ENCODE data around the gene ETV2.
A peak's percentile ranks its signal among the peaks of the same experiment; 100 is the strongest.

Gene ETV2

DNA sequence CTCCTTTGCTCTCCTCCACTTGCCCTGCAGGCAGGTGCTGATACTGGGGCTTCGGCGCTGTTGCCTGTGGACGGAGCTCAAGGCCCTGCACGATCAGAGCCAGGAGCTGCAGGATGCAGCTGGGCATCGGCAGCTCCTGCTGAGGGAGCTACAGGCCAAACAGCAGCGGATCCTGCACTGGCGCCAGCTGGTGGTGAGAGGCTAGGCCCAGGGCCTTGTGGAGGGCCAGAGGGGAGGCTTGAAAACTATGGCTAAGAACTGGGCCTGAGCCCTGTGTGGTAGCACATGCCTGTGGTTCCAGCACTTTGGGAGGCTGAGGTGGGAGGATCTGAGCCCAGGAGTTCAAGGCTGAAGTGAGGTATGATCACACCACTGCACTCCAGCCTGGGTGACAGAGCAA, 22.7 kb upstream of the ETV2 start:
- POLR2A ChIA-PET, result interaction anchor here (0.6 to 2.1 kb wide), 4 partner anchors 9 to 37 kb away, joined by 3 to 5 read pairs (median 4); partner anchors contain the start of genes COX6B1 and RBM42
- TF ChIP-seq WT1 (tag by site-specific recombination; IDR thresholded peaks at IDR 0.05), result no peak
- TF ChIP-seq GLIS1 (tag by site-specific recombination; IDR thresholded peaks at IDR 0.05), result peak; percentile 60
- TF ChIP-seq, protein P1, sequence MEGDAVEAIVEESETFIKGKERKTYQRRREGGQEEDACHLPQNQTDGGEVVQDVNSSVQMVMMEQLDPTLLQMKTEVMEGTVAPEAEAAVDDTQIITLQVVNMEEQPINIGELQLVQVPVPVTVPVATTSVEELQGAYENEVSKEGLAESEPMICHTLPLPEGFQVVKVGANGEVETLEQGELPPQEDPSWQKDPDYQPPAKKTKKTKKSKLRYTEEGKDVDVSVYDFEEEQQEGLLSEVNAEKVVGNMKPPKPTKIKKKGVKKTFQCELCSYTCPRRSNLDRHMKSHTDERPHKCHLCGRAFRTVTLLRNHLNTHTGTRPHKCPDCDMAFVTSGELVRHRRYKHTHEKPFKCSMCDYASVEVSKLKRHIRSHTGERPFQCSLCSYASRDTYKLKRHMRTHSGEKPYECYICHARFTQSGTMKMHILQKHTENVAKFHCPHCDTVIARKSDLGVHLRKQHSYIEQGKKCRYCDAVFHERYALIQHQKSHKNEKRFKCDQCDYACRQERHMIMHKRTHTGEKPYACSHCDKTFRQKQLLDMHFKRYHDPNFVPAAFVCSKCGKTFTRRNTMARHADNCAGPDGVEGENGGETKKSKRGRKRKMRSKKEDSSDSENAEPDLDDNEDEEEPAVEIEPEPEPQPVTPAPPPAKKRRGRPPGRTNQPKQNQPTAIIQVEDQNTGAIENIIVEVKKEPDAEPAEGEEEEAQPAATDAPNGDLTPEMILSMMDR (tag by site-specific recombination; IDR thresholded peaks at IDR 0.05), result peak; percentile 84
- TF ChIP-seq GLIS2 (tag by site-specific recombination; IDR thresholded peaks at IDR 0.05), result 0 out of 2 replicates have a peak, but pooled peaks have one; percentile 23

DNA sequence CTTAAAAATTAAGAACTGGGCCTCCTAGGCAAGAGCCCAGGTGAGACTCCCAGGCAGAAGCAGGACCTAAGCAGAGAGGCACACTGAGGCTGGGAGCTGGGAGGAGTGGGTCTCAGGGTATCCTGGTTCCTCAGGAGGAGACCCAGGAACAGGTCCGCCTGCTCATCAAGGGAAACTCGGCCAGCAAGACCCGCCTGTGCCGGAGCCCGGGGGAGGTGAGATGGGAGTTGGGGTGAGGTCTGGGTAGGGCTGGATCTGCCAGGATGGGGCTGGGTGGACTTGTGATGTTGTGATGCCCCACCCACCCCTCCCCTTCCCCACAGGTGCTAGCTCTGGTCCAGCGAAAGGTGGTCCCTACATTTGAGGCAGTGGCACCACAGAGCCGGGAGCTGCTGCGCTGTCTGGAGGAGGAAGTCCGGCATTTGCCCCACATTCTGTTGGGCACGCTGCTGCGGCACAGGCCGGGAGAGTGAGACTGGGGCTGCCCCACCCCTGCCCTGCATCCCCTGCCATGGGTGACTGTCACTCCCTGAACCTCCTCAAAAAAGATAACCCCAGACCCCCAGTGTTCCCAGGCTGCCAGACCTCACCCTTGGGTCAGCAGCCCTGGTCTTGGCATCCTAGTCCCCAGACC, 22.1 kb upstream of the ETV2 start:
- CTCF ChIA-PET, result interaction anchor here (0.6 to 1.5 kb wide), 5 partner anchors 13 to 71 kb away, joined by 3 to 7 read pairs (median 4); no protein-coding TSS in a partner anchor
- Histone ChIP-seq H3K4me3 (ENCODE audit: low read depth, low read length) (no peak overlapping the region), H3K27ac (ENCODE audit: extremely low read depth, low read depth, low read length) (0 out of 2 replicates have a peak overlapping the region, but pooled peaks have one; percentile 4), H3K9me3 (ENCODE audit: control insufficient read depth, insufficient read depth, low read depth, low read length) (no peaks in the 10 kb centered on the region), H3K4me1 (ENCODE audit: control insufficient read depth, insufficient read depth, low read length) (no peaks in the 10 kb centered on the region), H3K36me3 (ENCODE audit: control insufficient read depth in 2 of 2, insufficient read depth in 1 of 2, low read length in 2 of 2) (peaks cover 92 to 97% of the 10 kb centered on the region in 2 experiments)
- TF ChIP-seq ZNF529 (tag by site-specific recombination; IDR thresholded peaks at IDR 0.05; ENCODE audit: insufficient replicate concordance), result no peak
- no peak for TF ChIP-seq GLIS1 (tag by site-specific recombination; IDR thresholded peaks at IDR 0.05)
- TF ChIP-seq ZNF626 (tag by site-specific recombination; IDR thresholded peaks at IDR 0.05), result no peak
- TF ChIP-seq ZNF19 (tag by site-specific recombination; IDR thresholded peaks at IDR 0.05; ENCODE audit: low read depth), result no peak
- no peak for TF ChIP-seq ZNF585B (tag by site-specific recombination; IDR thresholded peaks at IDR 0.05)
- TF ChIP-seq ZNF391 (tag by site-specific recombination; IDR thresholded peaks at IDR 0.05; ENCODE audit: borderline replicate concordance, low read depth), result no peak
- TF ChIP-seq ZNF701 (tag by site-specific recombination; IDR thresholded peaks at IDR 0.05), result no peak
- TF ChIP-seq ZNF423 (tag by site-specific recombination; IDR thresholded peaks at IDR 0.05), result no peak
- TF ChIP-seq, protein P2, sequence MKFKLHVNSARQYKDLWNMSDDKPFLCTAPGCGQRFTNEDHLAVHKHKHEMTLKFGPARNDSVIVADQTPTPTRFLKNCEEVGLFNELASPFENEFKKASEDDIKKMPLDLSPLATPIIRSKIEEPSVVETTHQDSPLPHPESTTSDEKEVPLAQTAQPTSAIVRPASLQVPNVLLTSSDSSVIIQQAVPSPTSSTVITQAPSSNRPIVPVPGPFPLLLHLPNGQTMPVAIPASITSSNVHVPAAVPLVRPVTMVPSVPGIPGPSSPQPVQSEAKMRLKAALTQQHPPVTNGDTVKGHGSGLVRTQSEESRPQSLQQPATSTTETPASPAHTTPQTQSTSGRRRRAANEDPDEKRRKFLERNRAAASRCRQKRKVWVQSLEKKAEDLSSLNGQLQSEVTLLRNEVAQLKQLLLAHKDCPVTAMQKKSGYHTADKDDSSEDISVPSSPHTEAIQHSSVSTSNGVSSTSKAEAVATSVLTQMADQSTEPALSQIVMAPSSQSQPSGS (tag by site-specific recombination; IDR thresholded peaks at IDR 0.05; ENCODE audit: low read depth), result no peak
- TF ChIP-seq, protein P3, sequence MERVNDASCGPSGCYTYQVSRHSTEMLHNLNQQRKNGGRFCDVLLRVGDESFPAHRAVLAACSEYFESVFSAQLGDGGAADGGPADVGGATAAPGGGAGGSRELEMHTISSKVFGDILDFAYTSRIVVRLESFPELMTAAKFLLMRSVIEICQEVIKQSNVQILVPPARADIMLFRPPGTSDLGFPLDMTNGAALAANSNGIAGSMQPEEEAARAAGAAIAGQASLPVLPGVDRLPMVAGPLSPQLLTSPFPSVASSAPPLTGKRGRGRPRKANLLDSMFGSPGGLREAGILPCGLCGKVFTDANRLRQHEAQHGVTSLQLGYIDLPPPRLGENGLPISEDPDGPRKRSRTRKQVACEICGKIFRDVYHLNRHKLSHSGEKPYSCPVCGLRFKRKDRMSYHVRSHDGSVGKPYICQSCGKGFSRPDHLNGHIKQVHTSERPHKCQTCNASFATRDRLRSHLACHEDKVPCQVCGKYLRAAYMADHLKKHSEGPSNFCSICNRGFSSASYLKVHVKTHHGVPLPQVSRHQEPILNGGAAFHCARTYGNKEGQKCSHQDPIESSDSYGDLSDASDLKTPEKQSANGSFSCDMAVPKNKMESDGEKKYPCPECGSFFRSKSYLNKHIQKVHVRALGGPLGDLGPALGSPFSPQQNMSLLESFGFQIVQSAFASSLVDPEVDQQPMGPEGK (tag by site-specific recombination; IDR thresholded peaks at IDR 0.05), result no peak
- TF ChIP-seq ZNF214 (tag by site-specific recombination; IDR thresholded peaks at IDR 0.05; ENCODE audit: borderline replicate concordance), result no peak
- TF ChIP-seq ZNF624 (tag by site-specific recombination; IDR thresholded peaks at IDR 0.05), result no peak
- TF ChIP-seq ZFHX2 (tag by site-specific recombination; conservative IDR thresholded peaks at IDR 0.05), result no peak
- no peak for TF ChIP-seq ZNF521 (tag by site-specific recombination; IDR thresholded peaks at IDR 0.05)
- no peak for TF ChIP-seq ZNF132 (tag by site-specific recombination; IDR thresholded peaks at IDR 0.05; ENCODE audit: borderline replicate concordance)
- POLR2A ChIA-PET, result interaction anchor here (0.6 to 2.1 kb wide), 5 partner anchors 9 to 266 kb away, joined by 3 to 5 read pairs (median 4); partner anchors contain the start of genes COX6B1 and RBM42

More for the DNA sequence above, 22.7 kb upstream of the ETV2 start:
- H3K36me3 ChIP-seq (ENCODE audit: control insufficient read depth in 2 of 2, insufficient read depth in 1 of 2, low read length in 2 of 2), result peaks cover 96 to 97% of the 10 kb centered on the region in 2 experiments
- 0 out of 2 replicates have a peak, but pooled peaks cover under 1% of the 10 kb centered on the region for H3K4me1 ChIP-seq (ENCODE audit: control insufficient read depth, insufficient read depth, low read length)
- no peaks in the 10 kb centered on the region for H3K9me3 ChIP-seq (ENCODE audit: control insufficient read depth, insufficient read depth, low read depth, low read length)
- H3K4me3 ChIP-seq (ENCODE audit: low read depth, low read length), result no peak overlapping the region
- CTCF ChIA-PET, result interaction anchor here (0.6 to 1.3 kb wide), 4 partner anchors 12 to 70 kb away, joined by 3 to 5 read pairs (median 4); no protein-coding TSS in a partner anchor
- H3K27ac ChIP-seq (ENCODE audit: extremely low read depth, low read depth, low read length), result peak overlapping the region; percentile 16; the same call in 1 of the 2 replicates
